Gastrocnemius medialis (tissue), 4 donors: Measurements from ENCODE around the gene METTL21A.

Experiments used
- CTCF ChIP-seq, 5 experiments: fragments of 450-650 bp in 3 of 5; fragments of 200-600 bp in 2 of 5; sonication (generic) in 2 of 5; IDR thresholded peaks in 4 of 5; conservative IDR thresholded peaks in 1 of 5; 1 replicate in 4 of 5; 2 replicates in 1 of 5; pipeline ENCODE4 v1.5.1; 2016 to 2019; ENCODE audit warnings: antibody characterized with exemption in 5 of 5, mild to moderate bottlenecking in 3 of 5, moderate library complexity in 3 of 5
- POLR2A ChIP-seq, 2 donors: fragments of 450-650 bp; IDR thresholded peaks; one replicate each; pipeline ENCODE4 v1.6.1; 2017; ENCODE audit warnings: antibody characterized with exemption in 2 of 2, mild to moderate bottlenecking in 2 of 2, moderate library complexity in 2 of 2

- TF ChIP-seq CTCF (IDR thresholded peaks at IDR 0.05 in 4 of 5, conservative IDR thresholded peaks at IDR 0.05 in 1 of 5): no peak
- no peak for TF ChIP-seq POLR2A (IDR thresholded peaks at IDR 0.05)
Measured at GRCh38 chr2:207606399-207606798, 18.8 kb downstream of the METTL21A start.
